BJ (cell line): ENCODE results near the gene CEP152. TPM values are rescaled to one million over a fixed set of nuclear protein-coding genes. Genes with fewer than 3 reads are reported as not detected.

Experiments
- CTCF ChIA-PET: fragments of 350-600 bp; formaldehyde crosslinking; extraction: SDS; loops from one replicate; lab custom pipeline; 2021; ENCODE audit warnings: antibody characterized with exemption, inconsistent platforms; lab: Yijun Ruan, JAX
- POLR2A ChIA-PET: fragments of 300-600 bp; sonication (Branson Sonifier 250); formaldehyde crosslinking; extraction: SDS; loops from one replicate; lab custom pipeline; 2021; ENCODE audit warnings: antibody characterized with exemption; lab: Charles Lee
- DNase-seq: peaks from one replicate; pipeline ENCODE4 v3.0.0-alpha.2; 2011; ENCODE audit warnings: low read depth
- H3K27me3 ChIP-seq: 2 replicates; pipeline ENCODE4 v1.6.0; 2011; ENCODE audit warnings: low read length; ENCODE audit not compliant: control insufficient read depth, insufficient read depth
- H3K36me3 ChIP-seq: 2 replicates; pipeline ENCODE4 v1.5.1; 2011; ENCODE audit warnings: low read length; ENCODE audit not compliant: control insufficient read depth, insufficient read depth
- H3K4me3 ChIP-seq: 2 replicates; pipeline ENCODE4 v1.5.1; 2011; ENCODE audit warnings: low read depth, mild to moderate bottlenecking, control low read depth, low read length
- polyA plus RNA-seq: library from polyadenylated mRNA; depleted of rRNA; stranded (reverse); fragments of >200 nt; gene quantifications from 2 replicates; pipeline ENCODE4 v1.2.3, GENCODE V29; 2011; rRNA removed
- TF ChIP-seq, protein P1 (sequence below): IDR thresholded peaks from 2 replicates; pipeline ENCODE4 v1.5.1; 2011; ENCODE audit warnings: low read depth, mild to moderate bottlenecking, control low read depth, inconsistent platforms, low read length, moderate library complexity; ENCODE audit not compliant: insufficient read depth

The CEP152 gene
- polyA plus RNA-seq, 1 experiment: 0.77 TPM

- CTCF ChIA-PET: no interaction called here
- Histone ChIP-seq H3K36me3 (no peaks in the 10 kb centered on the region), H3K27me3 (no peaks in the 10 kb centered on the region), H3K4me3 (no peak overlapping the region)
- TF ChIP-seq, protein P1, sequence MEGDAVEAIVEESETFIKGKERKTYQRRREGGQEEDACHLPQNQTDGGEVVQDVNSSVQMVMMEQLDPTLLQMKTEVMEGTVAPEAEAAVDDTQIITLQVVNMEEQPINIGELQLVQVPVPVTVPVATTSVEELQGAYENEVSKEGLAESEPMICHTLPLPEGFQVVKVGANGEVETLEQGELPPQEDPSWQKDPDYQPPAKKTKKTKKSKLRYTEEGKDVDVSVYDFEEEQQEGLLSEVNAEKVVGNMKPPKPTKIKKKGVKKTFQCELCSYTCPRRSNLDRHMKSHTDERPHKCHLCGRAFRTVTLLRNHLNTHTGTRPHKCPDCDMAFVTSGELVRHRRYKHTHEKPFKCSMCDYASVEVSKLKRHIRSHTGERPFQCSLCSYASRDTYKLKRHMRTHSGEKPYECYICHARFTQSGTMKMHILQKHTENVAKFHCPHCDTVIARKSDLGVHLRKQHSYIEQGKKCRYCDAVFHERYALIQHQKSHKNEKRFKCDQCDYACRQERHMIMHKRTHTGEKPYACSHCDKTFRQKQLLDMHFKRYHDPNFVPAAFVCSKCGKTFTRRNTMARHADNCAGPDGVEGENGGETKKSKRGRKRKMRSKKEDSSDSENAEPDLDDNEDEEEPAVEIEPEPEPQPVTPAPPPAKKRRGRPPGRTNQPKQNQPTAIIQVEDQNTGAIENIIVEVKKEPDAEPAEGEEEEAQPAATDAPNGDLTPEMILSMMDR: no peak
- peak; percentile 95 for DNase-seq
- POLR2A ChIA-PET: no interaction called here
Observed at GRCh38 chr15:48695088-48695826, 115.6 kb downstream of the CEP152 start.

- TF ChIP-seq, protein P1: no peak
- no peak for DNase-seq
- POLR2A ChIA-PET: interaction anchor here (0.6 to 1.1 kb wide), 3 partner anchors 22 to 62 kb away, joined by 3 to 6 read pairs (median 3); no protein-coding TSS in a partner anchor
- CTCF ChIA-PET: interaction anchor here (1.0 to 1.6 kb wide), 3 partner anchors 15 to 305 kb away, joined by 3 read pairs; no protein-coding TSS in a partner anchor
- H3K36me3 ChIP-seq: no peaks in the 10 kb centered on the region
- H3K27me3 ChIP-seq: no peaks in the 10 kb centered on the region
- no peak overlapping the region for H3K4me3 ChIP-seq
Observed at GRCh38 chr15:48693484-48693883, 117.4 kb downstream of the CEP152 start.

GRCh38 chr15:48688493-48688892 lies 122.4 kb downstream of the CEP152 start:
- Histone ChIP-seq H3K27me3 (no peaks in the 10 kb centered on the region), H3K4me3 (no peak overlapping the region), H3K36me3 (no peaks in the 10 kb centered on the region)
- no peak for DNase-seq
- CTCF ChIA-PET: no interaction called here
- TF ChIP-seq, protein P1: no peak
- POLR2A ChIA-PET: no interaction called here

Other genes with a start within 250 kb of the CEP152 start
- 565 and 572 TPM in 2 replicates for gene FBN1, start 165.4 kb downstream of the CEP152 start, polyA plus RNA-seq
- gene EID1, start 67.1 kb upstream of the CEP152 start, polyA plus RNA-seq: 165 and 238 TPM in 2 replicates
- 0.74 and 0.86 TPM in 2 replicates for gene SHC4, start 152.8 kb upstream of the CEP152 start, polyA plus RNA-seq
- gene SECISBP2L, start 235.4 kb upstream of the CEP152 start, polyA plus RNA-seq: 23.8 and 33.6 TPM in 2 replicates